ENCODE measurements around the gene SLC7A7.

DNA sequence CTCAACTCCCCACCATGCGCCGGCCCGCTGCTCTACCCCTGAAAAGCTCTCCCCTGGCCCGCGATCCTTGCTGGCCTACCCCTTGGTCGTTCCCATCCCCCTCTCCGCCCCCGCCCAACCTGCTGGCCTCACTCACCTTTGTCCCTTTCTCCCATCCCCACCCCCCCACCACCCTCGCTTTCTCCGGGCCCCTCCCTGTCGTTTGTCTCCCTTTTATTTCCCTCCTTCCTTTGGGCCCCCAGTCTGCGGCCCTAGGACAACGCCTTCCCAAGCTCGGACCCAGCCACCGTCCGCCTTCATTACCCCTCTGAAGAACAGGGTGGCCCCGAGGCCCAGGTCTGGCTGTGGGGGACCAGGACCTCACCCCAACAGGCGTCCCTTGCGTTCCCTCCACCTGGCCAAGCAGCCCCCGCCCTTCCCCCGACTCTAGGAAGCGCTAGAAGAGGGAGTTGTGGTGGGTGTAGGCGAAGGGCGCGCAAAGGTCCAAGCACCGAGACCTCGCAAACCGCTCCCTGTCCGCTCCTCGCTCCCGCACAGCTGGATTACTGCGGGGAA lies 6.9 kb upstream of the SLC7A7 start:
- TF ChIP-seq CTCF (IDR thresholded peaks at IDR 0.05) (no peak), POLR2A (IDR thresholded peaks at IDR 0.05) (no peak)
